ENCODE results near the gene NUP210L. TPM values are rescaled to one million over a fixed set of nuclear protein-coding genes. Genes with fewer than 3 reads are reported as not detected.

NUP210L gene
- total and polyA plus RNA-seq, 9 of the 15 experiments (the other 6 are each of a cell fraction or from before 2014, with no cell fraction given), result 0.01 to 0.04 TPM; not detected in 7

- Histone ChIP-seq H3K9ac (ENCODE audit: insufficient read depth in 1 of 2, low read depth in 2 of 2, low read length in 2 of 2) (peak overlapping the region in 1 of 2 experiments; percentile 23; a peak in 1 of 4 replicates), H4K20me1 (replicated peaks; ENCODE audit: control insufficient read depth, insufficient read depth, low read length) (no peaks in the 10 kb centered on the region), H3K36me3 (ENCODE audit: control insufficient read depth, insufficient read depth, low read length) (peaks cover 36% of the 10 kb centered on the region), H3K4me1 (replicated peaks in 1 of 2; ENCODE audit: control insufficient read depth in 2 of 2, insufficient read depth in 2 of 2, low read length in 2 of 2) (peaks cover 9 to 14% of the 10 kb centered on the region in 2 experiments), H2AFZ (ENCODE audit: low read depth, low read length) (no peak overlapping the region), H3K27ac (ENCODE audit: extremely low read depth, low read depth, low read length) (no peak overlapping the region), H3K9me1 (ENCODE audit: control insufficient read depth, insufficient read depth, low read length) (no peaks in the 10 kb centered on the region), H3K4me3 (no peak overlapping the region), H3K27me3 (ENCODE audit: control insufficient read depth in 2 of 2, insufficient read depth in 2 of 2, low read length in 2 of 2) (no peaks in the 10 kb centered on the region), H3K79me2 (ENCODE audit: control insufficient read depth, insufficient read depth, low read length) (peaks cover 36% of the 10 kb centered on the region), H3K9me3 (replicated peaks; ENCODE audit: control insufficient read depth, insufficient read depth, low read depth, low read length) (no peaks in the 10 kb centered on the region), H3K4me2 (ENCODE audit: insufficient read depth, low read length) (no peak overlapping the region)
- POLR2A ChIA-PET, result interaction anchor here (0.6 to 7.1 kb wide), 7 partner anchors 10 to 458 kb away, joined by 3 to 37 read pairs (median 6); partner anchors contain the start of genes CRTC2, RAB13, RPS27 and SLC39A1
- 59% methylated on average over 7 of the region's 7 CpGs for WGBS (ENCODE audit: insufficient coverage, low coverage, missing lambda C conversion rate)
- in situ Hi-C loops (cut with MboI) (no loop called here), intact Hi-C loops (cut with micrococcal nuclease) (no loop called here)
- TF ChIP-seq NR3C1 (CRISPR knock-in tag; IDR thresholded peaks at IDR 0.05) (no peak), POLR2AphosphoS2 (IDR thresholded peaks at IDR 0.05; ENCODE audit: low read length) (peak; percentile 52; the same call in 1 of the 2 replicates), POLR2AphosphoS5 (IDR thresholded peaks at IDR 0.05; ENCODE audit: control insufficient read depth, insufficient read depth, low read depth, low read length) (peak; percentile 57; the same call in 1 of the 2 replicates), SUPT5H (IDR thresholded peaks at IDR 0.05) (peak; percentile 65; the same call in 1 of the 2 replicates), KDM5B (IDR thresholded peaks at IDR 0.05; ENCODE audit: insufficient replicate concordance, low read depth, low read length) (peak; percentile 3), WHSC1 (IDR thresholded peaks at IDR 0.05; ENCODE audit: low read length) (no peak), POLR2A (conservative IDR thresholded peaks at IDR 0.05) (peak; percentile 58)
- CTCF ChIA-PET (ENCODE audit: low intra/inter-chr PET ratio), result no interaction called here
- DNase-seq (ENCODE audit: extremely low read depth in 1 of 4, low spot score in 3 of 4) (no peak), ATAC-seq (no peak), FAIRE-seq (no peak)
- no TSS peak for BruUV-seq (replicated peaks)
These were observed 181.3 kb downstream of the NUP210L start for GRCh38 chr1:153973525-153973924.

GRCh38 chr1:153973071-153973470 is 181.8 kb downstream of the NUP210L start:
- in situ Hi-C loops (cut with MboI) (no loop called here), intact Hi-C loops (cut with micrococcal nuclease) (no loop called here)
- DNase-seq (ENCODE audit: extremely low read depth in 1 of 4, low spot score in 3 of 4) (no peak), ATAC-seq (no peak), FAIRE-seq (no peak)
- Histone ChIP-seq H3K36me3 (ENCODE audit: control insufficient read depth, insufficient read depth, low read length) (peaks cover 36% of the 10 kb centered on the region), H3K9me3 (replicated peaks; ENCODE audit: control insufficient read depth, insufficient read depth, low read depth, low read length) (no peaks in the 10 kb centered on the region), H3K9ac (ENCODE audit: insufficient read depth in 1 of 2, low read depth in 2 of 2, low read length in 2 of 2) (no peak overlapping the region; a peak in 1 of 4 replicates), H3K4me3 (no peak overlapping the region), H3K27ac (ENCODE audit: extremely low read depth, low read depth, low read length) (no peak overlapping the region), H3K79me2 (ENCODE audit: control insufficient read depth, insufficient read depth, low read length) (peaks cover 32% of the 10 kb centered on the region), H3K9me1 (ENCODE audit: control insufficient read depth, insufficient read depth, low read length) (no peaks in the 10 kb centered on the region), H2AFZ (ENCODE audit: low read depth, low read length) (no peak overlapping the region), H3K4me1 (replicated peaks in 1 of 2; ENCODE audit: control insufficient read depth in 2 of 2, insufficient read depth in 2 of 2, low read length in 2 of 2) (peaks cover 9 to 14% of the 10 kb centered on the region in 2 experiments), H4K20me1 (replicated peaks; ENCODE audit: control insufficient read depth, insufficient read depth, low read length) (no peaks in the 10 kb centered on the region), H3K27me3 (ENCODE audit: control insufficient read depth in 2 of 2, insufficient read depth in 2 of 2, low read length in 2 of 2) (no peaks in the 10 kb centered on the region), H3K4me2 (ENCODE audit: insufficient read depth, low read length) (no peak overlapping the region)
- ChIA-PET CTCF (ENCODE audit: low intra/inter-chr PET ratio) (no interaction called here), POLR2A (interaction anchor here (0.8 to 7.1 kb wide), 5 partner anchors 8 to 18 kb away, joined by 3 to 37 read pairs (median 6); partner anchors contain the start of genes CRTC2, RAB13, RPS27 and SLC39A1)
- WGBS (ENCODE audit: insufficient coverage, low coverage, missing lambda C conversion rate), result 97% methylated on average over 3 of the region's 3 CpGs
- no TSS peak for BruUV-seq (replicated peaks)
- TF ChIP-seq POLR2AphosphoS2 (IDR thresholded peaks at IDR 0.05; ENCODE audit: low read length) (peak; percentile 63), CREM (IDR thresholded peaks at IDR 0.05; ENCODE audit: low read depth) (no peak), RNF219 (CRISPR knock-in tag; IDR thresholded peaks at IDR 0.05) (no peak), ATF6 (CRISPR knock-in tag; IDR thresholded peaks at IDR 0.05) (no peak), KDM5B (IDR thresholded peaks at IDR 0.05; ENCODE audit: insufficient replicate concordance, low read depth, low read length) (peak; percentile 36), NR3C1 (CRISPR knock-in tag; IDR thresholded peaks at IDR 0.05) (no peak), SPI1 (IDR thresholded peaks at IDR 0.05; ENCODE audit: borderline replicate concordance, low read depth, low read length) (no peak)

Data from K562 (cell line).